ENCODE results near the gene UGT1A7.
A peak's percentile ranks its signal among the peaks of the same experiment; 100 is the strongest.
"Not testable (repeated sequence)": the region's sequence is repeated elsewhere in the genome, so short reads cannot be mapped to it uniquely, and the experiment has no call there.

Gene UGT1A7

DNA sequence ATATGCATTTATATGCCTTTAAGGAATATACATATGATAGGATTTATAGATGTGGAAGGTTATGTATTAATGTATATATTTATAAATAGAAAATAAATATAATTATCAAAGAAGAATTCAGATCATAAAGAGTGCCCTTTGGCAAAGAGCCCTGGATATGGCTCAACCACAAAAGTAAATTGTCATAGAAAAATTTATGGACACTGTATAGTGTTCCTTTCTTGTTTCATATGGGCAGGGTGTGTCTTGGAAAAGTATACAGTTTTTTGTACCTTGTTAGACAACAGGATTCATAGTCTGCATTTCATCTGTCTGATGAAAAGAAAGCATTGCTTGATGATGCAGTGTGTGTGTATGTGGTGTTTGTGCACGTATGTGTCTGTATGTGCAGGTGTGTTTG, 2.9 kb downstream of the UGT1A7 start:
- DNase-seq, result no peak

DNA sequence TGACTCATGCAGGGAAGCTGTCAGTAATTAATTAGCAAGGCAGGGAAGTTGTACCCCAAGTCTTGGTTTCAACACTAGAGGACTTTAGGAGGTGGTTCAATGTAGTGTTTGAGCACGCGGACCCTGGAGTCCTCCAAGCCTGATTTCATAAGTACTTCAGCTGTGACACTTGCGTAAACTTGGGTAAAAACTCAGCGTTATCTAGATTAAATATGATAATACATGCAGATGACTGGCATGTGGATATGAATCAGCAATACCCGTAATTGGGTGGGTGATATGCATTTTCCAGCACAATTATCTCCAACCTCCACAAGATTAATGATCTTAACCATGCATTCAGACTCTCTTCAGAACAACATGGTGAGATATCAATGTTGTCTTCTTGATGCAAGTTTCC, 5.2 kb downstream of the UGT1A7 start:
- DNase-seq, result no peak

- DNase-seq, result no peak
These were observed 6.6 kb downstream of the UGT1A7 start for GRCh38 chr2:233688341-233688740.

- no peak for DNase-seq
These were observed 7.3 kb downstream of the UGT1A7 start for GRCh38 chr2:233689031-233689430.

DNA sequence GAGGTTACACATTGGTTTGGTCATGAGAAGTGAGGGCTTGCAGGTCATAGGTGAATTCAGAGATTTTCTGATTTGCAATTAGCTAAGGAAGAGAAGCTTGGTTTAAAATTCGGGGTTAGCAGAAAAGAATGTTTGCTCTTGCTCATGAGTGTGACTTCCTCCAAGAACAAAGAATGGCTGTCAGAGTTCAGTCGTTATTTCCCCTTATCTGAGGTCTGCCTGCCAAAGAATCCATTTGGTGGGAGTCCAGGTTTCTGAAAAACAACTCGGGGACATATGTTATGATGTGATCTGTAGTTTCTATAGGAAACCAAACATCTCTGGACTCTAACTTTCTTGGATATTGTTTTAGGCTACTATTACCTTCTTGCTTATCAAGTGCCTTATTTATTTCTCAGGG, 7.8 kb downstream of the UGT1A7 start:
- no peak for DNase-seq

DNA sequence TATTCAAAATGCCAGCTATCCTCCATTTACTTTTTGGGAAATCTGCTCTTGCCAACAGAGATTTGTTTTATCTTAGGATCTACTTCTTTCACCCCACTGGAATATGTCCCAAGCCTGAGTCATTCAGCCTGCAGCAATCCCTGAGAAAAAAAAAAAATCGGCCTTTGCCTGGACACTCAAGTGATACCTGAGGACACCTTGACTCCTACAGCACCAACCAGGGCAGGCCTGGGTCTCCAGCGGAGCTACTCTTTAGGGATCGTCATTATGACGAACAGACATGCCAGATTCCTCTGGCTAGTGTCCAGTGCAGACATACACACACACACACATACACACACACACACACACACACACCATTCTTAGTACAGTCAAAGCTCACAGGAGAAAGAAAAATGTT, 8.7 kb downstream of the UGT1A7 start:
- no peak for DNase-seq

DNA sequence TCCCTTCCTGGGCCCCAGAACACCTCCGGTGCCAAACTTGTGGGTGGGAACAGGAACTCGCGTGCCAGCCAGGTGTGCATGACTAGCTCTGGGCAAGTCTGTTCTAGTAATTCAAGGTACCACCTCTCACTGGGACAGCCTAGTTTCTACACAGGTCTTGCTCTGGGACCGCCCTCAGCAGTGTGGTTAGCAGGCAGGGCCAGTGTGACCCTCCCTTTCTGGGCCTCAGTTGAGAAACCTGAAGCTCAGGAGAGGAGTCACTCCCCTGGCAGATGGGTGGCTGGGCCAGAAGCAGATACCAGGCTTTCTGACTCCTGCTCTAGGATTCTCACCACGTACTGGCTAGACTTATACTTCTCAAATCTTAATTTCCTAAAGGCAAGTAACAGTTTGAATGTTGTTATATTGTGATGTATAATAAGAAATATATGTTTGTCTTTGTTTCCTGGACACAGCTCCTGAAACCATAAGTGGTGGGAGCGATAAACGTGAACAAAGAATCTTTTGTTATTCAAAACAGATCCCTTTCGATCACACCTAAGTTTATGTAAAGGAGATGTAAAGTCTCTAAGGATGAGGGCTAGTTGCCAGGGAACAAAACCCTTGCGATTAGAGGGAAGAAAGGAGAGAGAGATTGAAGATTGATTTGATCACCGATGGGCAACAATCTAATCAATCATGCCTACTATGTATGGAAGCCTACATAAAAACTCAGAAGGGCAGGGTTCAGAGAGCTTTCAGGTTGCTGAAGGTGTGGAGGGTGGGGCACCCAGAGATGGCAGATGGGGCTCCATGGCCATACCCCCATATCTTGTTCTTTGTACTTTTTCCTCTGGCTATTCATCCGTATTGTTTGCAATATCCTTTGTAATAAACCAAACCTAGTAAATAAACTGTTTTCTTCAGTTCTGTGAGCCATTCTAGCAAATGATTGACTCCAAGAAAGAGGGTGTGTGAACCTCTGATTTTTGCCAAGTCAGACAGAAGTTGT, 10.0 kb downstream of the UGT1A7 start:
- DNase-seq, result no peak

DNA sequence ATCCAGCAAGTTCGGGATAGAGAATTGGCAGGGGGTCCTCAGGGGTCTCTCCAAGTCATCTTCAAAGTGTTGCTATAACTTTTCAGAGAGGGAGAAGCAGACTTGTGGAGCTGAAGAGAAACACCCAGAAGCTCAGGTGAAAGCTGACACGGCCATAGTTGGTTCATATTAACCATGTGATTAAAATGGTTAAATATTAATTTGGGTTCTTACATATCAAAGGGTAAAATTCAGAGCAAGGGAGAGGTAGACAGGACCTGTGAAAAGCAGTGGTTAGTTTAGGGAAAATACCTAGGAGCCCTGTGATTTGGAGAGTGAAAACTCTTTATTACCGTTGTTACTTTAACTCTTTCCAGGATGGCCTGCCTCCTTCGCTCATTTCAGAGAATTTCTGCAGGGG, 10.9 kb downstream of the UGT1A7 start, which contains the start of gene UGT1A6:
Gene UGT1A6, plus strand, starts transcription at position 243 of the 400 bp plus-strand sequence. Its CDS starts 115 bp downstream, at position 358.
- no peak for DNase-seq

GRCh38 chr2:233693963-233694362, 12.3 kb downstream of the UGT1A7 start:
- no peak for DNase-seq

- DNase-seq, result no peak
These were observed 17.0 kb downstream of the UGT1A7 start for GRCh38 chr2:233698740-233699139.

DNA sequence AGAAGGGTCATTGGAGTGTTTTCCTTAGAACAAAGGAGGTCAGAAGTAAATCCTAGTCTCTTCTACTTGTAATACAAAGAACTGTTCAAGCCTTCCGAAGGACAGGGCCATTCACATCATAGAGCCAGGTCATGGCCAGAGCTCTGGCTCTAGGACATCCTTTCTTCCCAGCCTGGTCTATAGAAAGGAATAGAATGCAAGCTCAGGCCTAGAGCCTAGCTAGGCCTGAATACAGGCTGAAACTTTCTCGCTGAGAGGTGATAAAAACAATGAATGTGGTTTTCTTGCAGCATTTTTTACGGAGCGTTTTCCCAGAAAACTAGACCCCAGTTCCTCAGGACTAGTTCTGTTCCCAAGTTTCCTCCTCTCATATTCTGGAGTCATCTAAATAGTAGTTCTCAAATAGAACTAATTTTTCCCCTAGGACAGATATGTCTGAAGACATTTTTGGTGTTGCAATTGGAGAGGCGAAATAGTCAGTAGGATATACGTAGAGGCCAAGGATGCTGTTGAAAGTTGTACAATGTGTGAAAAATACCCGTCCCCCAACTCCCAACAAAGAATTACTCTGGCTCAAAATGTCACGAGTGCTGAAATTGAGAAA, 17.8 kb downstream of the UGT1A7 start:
- no peak for DNase-seq

GRCh38 chr2:233700028-233700635, 18.4 kb downstream of the UGT1A7 start:
- DNase-seq, result no peak

GRCh38 chr2:233700842-233701241, 19.1 kb downstream of the UGT1A7 start:
- not testable (repeated sequence) for DNase-seq

- no peak for DNase-seq
These were observed 20.5 kb downstream of the UGT1A7 start for GRCh38 chr2:233702238-233702637.

- DNase-seq, result no peak
These were observed 24.3 kb downstream of the UGT1A7 start for GRCh38 chr2:233705911-233706506.

GRCh38 chr2:233706720-233707119, 25.0 kb downstream of the UGT1A7 start:
- DNase-seq, result no peak

GRCh38 chr2:233707940-233708644, 26.4 kb downstream of the UGT1A7 start:
- DNase-seq, result no peak

DNA sequence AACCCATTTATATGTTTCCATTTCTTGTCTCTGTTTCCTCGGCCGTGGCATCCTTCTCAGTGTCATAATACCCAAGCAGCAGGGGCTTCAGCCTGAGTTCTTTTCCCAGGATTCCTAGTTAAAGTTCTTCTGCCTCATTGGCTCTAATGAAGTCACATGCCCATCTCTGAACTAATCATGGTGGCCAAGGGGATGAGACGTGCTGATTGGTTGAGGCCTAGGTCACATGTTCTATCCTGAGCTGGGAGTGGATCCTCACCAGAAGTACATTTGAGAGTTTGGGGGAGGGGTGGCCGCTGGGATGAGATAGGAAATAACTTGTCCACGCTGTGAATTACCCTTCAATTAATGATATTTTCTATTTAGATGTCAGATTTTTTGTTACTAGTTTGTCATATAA, 27.2 kb downstream of the UGT1A7 start:
- no peak for DNase-seq

DNA sequence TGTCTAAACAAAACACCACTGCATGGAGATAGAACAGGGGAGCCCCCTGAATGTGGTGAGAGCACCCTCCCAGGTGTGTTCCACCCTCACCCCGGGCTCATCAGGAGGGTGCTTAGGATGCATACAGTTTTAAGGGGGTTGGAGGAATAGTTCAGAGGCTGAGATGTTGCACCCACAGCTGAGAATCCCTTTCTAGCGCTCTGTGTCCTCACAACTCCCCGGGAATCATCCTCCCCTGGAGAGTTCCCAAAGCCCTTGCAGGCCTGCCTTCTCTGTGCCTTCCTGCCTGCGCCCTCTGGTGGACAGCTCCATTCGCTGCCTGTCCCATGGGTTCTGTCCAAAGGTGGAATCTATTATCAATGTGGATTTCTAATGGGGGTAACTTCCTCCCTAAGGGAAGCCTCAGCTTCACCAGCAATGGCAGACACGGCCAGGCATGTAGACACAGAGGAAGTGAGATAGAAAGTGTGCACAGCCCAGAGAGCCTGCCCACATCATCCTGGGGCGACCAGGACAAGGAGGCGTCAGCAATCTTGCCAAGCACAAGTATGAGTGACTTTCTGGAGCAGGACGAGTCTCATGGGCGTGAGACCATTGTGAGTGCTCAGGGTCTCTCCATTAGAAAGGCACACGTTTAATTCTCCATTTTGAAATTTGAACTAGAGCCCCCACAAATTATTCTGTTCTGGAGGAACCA, 29.8 kb downstream of the UGT1A7 start:
- DNase-seq, result peak; percentile 63

GRCh38 chr2:233712611-233713261, 31.0 kb downstream of the UGT1A7 start, which contains the start of gene UGT1A5:
TSS of gene UGT1A5 (plus strand) at chr2:233712907. CDS start at chr2:233712992, 85 bp downstream.
- DNase-seq, result no peak

GRCh38 chr2:233713262-233713615, 31.5 kb downstream of the UGT1A7 start:
- no peak for DNase-seq
